ENCODE measurements around the gene SLCO4A1.

SLCO4A1 gene

GRCh38 chr20:62607366-62608217 lies 34.7 kb upstream of the SLCO4A1 start:
- DNase-seq: no peak

DNA sequence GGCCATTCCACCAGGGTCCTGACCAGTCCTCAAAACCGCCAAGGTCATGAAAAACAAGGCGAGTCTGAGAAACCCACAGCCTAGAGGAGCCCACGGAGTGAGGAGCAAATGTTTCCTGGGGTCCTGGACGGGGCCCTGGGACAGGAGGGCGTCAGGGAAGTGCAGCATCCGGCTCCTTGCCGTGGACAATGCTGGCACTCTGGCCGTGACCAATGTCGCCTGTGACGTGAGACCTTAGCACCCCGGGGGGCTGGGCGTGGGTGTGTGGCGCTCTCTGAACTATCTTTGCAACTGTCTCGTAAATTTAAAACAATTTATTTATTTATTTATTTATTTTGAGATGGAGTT lies 34.1 kb upstream of the SLCO4A1 start:
- DNase-seq: no peak

DNA sequence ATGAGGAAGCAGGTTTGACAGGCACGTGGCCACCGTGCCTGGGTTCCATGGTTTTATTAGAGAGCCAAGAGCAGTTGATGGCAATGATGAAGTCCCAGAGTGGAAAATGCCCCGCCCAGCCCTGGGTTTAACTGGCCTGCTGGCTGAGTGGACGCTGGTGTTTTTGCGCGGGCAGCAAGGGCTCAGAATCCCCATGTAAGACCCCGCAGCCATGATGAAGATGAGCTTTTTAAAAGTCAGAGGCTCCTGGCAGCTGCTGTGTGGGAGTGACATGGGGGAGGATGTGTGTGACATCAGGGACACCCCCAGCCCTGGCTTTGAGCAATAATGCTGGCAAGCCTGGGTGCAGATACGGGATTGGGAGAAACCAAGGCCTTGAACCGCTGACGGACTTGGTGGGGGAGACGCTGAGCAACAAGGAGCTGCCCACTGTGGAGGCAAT lies 33.0 kb upstream of the SLCO4A1 start:
- DNase-seq: no peak

GRCh38 chr20:62609811-62610757 lies 32.2 kb upstream of the SLCO4A1 start:
- no peak for DNase-seq

DNA sequence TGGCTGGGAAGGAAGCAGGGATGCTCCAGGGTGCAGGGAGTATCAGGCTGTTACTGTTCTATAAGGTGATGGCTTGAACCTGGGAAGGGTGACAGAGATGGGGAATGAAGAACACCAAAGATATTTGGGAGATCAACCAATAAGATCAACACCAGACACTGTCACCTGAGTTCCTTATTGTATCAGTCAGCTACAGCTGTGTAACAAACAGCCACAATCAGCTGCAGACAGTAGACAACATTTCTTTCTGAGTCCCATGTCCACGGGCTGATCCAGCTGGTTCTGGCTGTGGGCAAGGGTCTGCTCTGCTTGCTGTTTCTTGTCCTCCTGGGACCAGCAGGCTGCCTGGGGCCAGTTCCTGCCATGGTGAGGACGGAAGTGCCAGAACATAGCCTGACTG lies 31.3 kb upstream of the SLCO4A1 start:
- no peak for DNase-seq

GRCh38 chr20:62611819-62612218 lies 30.5 kb upstream of the SLCO4A1 start:
- no peak for DNase-seq

- no peak for DNase-seq
Measured at GRCh38 chr20:62614085-62614960, 28.0 kb upstream of the SLCO4A1 start.

- no peak for DNase-seq
Measured at GRCh38 chr20:62614961-62615680, 27.2 kb upstream of the SLCO4A1 start.

- DNase-seq: no peak
Measured at GRCh38 chr20:62615750-62616251, 26.5 kb upstream of the SLCO4A1 start.

GRCh38 chr20:62616728-62617621 lies 25.3 kb upstream of the SLCO4A1 start:
- DNase-seq: peak; percentile 45 to 58

- peak; percentile 72 to 90 for DNase-seq
Measured at GRCh38 chr20:62617711-62618483, 24.4 kb upstream of the SLCO4A1 start.

GRCh38 chr20:62618611-62619529 lies 23.4 kb upstream of the SLCO4A1 start:
- peak; percentile 54 to 62 for DNase-seq

GRCh38 chr20:62620625-62621024 lies 21.7 kb upstream of the SLCO4A1 start:
- no peak for DNase-seq

GRCh38 chr20:62621251-62622110 lies 20.8 kb upstream of the SLCO4A1 start:
- DNase-seq: no peak

GRCh38 chr20:62622178-62622876 lies 20.0 kb upstream of the SLCO4A1 start:
- DNase-seq: no peak

DNA sequence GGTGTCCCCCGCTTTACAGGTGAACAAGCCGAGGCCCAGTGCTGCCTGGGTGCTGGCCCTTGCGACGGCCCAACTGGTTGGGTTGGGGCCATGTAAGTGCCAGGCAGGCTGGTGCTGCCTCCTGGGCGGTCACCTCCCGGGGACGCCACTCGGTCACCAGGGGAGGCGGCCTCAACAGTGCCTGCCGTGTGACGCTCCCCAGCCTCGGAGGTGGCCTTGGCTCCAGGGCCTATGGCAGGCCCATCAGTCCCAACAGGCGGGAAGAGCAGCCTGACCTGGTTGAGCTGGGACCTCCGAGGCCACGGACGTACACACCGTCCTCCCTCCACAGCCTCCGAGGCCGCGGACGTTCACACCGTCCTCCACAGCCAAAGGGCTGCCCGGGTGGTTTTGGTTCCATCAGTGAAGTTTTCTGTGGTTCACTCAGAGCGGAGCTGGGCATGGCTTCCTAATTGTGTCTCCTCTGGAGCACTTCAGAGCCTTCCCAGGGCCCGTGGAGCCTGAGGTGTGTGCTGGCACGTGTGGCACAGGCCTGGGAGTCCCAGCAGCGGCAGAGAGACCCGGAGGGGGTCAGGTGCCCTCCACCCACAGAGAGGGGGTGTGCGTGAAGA lies 19.3 kb upstream of the SLCO4A1 start:
- no peak for DNase-seq

Data from bone marrow (tissue), 2 donors.